ENCODE results near the gene MAP1B. TPM values are rescaled to one million over a fixed set of nuclear protein-coding genes. Genes with fewer than 3 reads are reported as not detected.

Gene MAP1B
- total RNA-seq, 2 donors from 2014 or later: 6.1 to 16.2 TPM

GRCh38 chr5:72184408-72184807 lies 77.1 kb downstream of the MAP1B start:
- H3K36me3 ChIP-seq: no peaks in the 10 kb centered on the region
- H3K4me3 ChIP-seq: no peak overlapping the region
- no peak for DNase-seq
- no peaks in the 10 kb centered on the region for H3K9me3 ChIP-seq
- intact Hi-C loops (cut with DNase I): no loop called here
- H3K27me3 ChIP-seq: no peaks in the 10 kb centered on the region
- H3K4me1 ChIP-seq: no peaks in the 10 kb centered on the region
- no peak overlapping the region for H3K9ac ChIP-seq (ENCODE audit: low read depth in 2 of 2, low read length in 2 of 2)
- TF ChIP-seq, protein P1, sequence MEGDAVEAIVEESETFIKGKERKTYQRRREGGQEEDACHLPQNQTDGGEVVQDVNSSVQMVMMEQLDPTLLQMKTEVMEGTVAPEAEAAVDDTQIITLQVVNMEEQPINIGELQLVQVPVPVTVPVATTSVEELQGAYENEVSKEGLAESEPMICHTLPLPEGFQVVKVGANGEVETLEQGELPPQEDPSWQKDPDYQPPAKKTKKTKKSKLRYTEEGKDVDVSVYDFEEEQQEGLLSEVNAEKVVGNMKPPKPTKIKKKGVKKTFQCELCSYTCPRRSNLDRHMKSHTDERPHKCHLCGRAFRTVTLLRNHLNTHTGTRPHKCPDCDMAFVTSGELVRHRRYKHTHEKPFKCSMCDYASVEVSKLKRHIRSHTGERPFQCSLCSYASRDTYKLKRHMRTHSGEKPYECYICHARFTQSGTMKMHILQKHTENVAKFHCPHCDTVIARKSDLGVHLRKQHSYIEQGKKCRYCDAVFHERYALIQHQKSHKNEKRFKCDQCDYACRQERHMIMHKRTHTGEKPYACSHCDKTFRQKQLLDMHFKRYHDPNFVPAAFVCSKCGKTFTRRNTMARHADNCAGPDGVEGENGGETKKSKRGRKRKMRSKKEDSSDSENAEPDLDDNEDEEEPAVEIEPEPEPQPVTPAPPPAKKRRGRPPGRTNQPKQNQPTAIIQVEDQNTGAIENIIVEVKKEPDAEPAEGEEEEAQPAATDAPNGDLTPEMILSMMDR (IDR thresholded peaks at IDR 0.05): no peak
- H3K27ac ChIP-seq: no peak overlapping the region

GRCh38 chr5:72185496-72186329 lies 78.4 kb downstream of the MAP1B start:
- TF ChIP-seq, protein P1 (IDR thresholded peaks at IDR 0.05): no peak
- intact Hi-C loops (cut with DNase I): no loop called here
- no peak for DNase-seq
- no peaks in the 10 kb centered on the region for H3K36me3 ChIP-seq
- H3K4me1 ChIP-seq: no peaks in the 10 kb centered on the region
- no peak overlapping the region for H3K27ac ChIP-seq
- H3K4me3 ChIP-seq: no peak overlapping the region
- H3K9ac ChIP-seq (ENCODE audit: low read depth in 2 of 2, low read length in 2 of 2): no peak overlapping the region
- no peaks in the 10 kb centered on the region for H3K9me3 ChIP-seq
- no peaks in the 10 kb centered on the region for H3K27me3 ChIP-seq

GRCh38 chr5:72187388-72188075 lies 80.3 kb downstream of the MAP1B start:
- H3K27ac ChIP-seq: no peak overlapping the region
- H3K36me3 ChIP-seq: no peaks in the 10 kb centered on the region
- DNase-seq: no peak
- no peaks in the 10 kb centered on the region for H3K9me3 ChIP-seq
- no peaks in the 10 kb centered on the region for H3K4me1 ChIP-seq
- H3K4me3 ChIP-seq: no peak overlapping the region
- intact Hi-C loops (cut with DNase I): no loop called here
- TF ChIP-seq, protein P1 (IDR thresholded peaks at IDR 0.05): no peak
- no peak overlapping the region for H3K9ac ChIP-seq (ENCODE audit: low read depth in 2 of 2, low read length in 2 of 2)
- H3K27me3 ChIP-seq: no peaks in the 10 kb centered on the region

GRCh38 chr5:72188166-72188565 lies 80.9 kb downstream of the MAP1B start:
- Histone ChIP-seq H3K9me3 (no peaks in the 10 kb centered on the region), H3K4me1 (no peaks in the 10 kb centered on the region), H3K27me3 (no peaks in the 10 kb centered on the region), H3K9ac (ENCODE audit: low read depth in 2 of 2, low read length in 2 of 2) (no peak overlapping the region), H3K4me3 (no peak overlapping the region), H3K27ac (no peak overlapping the region), H3K36me3 (no peaks in the 10 kb centered on the region)
- intact Hi-C loops (cut with DNase I): no loop called here
- TF ChIP-seq, protein P1 (IDR thresholded peaks at IDR 0.05): no peak
- DNase-seq: no peak

GRCh38 chr5:72189146-72189545 lies 81.9 kb downstream of the MAP1B start:
- Histone ChIP-seq H3K9me3 (no peaks in the 10 kb centered on the region), H3K4me1 (no peaks in the 10 kb centered on the region), H3K4me3 (no peak overlapping the region), H3K9ac (ENCODE audit: low read depth in 2 of 2, low read length in 2 of 2) (no peak overlapping the region), H3K27me3 (no peaks in the 10 kb centered on the region), H3K27ac (no peak overlapping the region), H3K36me3 (no peaks in the 10 kb centered on the region)
- TF ChIP-seq, protein P1 (IDR thresholded peaks at IDR 0.05): no peak
- intact Hi-C loops (cut with DNase I): no loop called here
- no peak for DNase-seq

All from colonic mucosa (tissue), 4 donors.